ENCODE measurements around the gene INPP4B.

Gene INPP4B

GRCh38 chr4:142452161-142452855, 393.8 kb downstream of the INPP4B start:
- no peak overlapping the region for H3K27ac ChIP-seq
- TF ChIP-seq, protein P1, sequence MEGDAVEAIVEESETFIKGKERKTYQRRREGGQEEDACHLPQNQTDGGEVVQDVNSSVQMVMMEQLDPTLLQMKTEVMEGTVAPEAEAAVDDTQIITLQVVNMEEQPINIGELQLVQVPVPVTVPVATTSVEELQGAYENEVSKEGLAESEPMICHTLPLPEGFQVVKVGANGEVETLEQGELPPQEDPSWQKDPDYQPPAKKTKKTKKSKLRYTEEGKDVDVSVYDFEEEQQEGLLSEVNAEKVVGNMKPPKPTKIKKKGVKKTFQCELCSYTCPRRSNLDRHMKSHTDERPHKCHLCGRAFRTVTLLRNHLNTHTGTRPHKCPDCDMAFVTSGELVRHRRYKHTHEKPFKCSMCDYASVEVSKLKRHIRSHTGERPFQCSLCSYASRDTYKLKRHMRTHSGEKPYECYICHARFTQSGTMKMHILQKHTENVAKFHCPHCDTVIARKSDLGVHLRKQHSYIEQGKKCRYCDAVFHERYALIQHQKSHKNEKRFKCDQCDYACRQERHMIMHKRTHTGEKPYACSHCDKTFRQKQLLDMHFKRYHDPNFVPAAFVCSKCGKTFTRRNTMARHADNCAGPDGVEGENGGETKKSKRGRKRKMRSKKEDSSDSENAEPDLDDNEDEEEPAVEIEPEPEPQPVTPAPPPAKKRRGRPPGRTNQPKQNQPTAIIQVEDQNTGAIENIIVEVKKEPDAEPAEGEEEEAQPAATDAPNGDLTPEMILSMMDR (conservative IDR thresholded peaks at IDR 0.05), result no peak

DNA sequence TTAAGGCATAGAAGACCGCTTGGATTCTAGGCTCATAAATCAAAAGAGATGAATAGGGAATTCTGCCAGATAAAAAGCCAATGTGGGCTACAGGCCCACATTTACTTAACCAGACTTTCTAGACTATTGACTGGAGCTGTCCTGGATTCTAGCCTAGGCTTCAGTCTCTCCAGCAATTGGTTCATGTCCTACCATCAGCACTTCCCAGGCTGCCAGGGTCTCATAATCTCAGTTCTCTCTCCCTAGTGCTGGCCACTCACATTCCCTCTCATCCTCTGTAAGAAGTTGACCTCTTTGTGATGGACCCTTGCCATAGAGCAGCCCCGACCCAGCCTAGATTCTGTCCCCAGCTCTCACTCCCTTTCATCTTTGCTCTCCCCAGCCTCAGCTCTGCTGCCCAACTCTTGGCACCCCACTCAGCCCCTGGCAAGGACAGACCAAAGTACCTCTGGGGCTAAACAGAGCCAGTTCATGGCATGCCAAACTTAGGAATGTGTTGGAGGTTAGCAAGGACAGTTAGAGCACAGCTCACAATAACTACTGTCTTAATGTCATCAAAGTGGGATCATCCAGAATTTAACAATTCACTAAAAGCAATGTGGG, 396.2 kb downstream of the INPP4B start:
- H3K27ac ChIP-seq, result no peak overlapping the region
- TF ChIP-seq, protein P1 (conservative IDR thresholded peaks at IDR 0.05), result no peak

GRCh38 chr4:142447009-142447408, 399.1 kb downstream of the INPP4B start:
- TF ChIP-seq, protein P1 (conservative IDR thresholded peaks at IDR 0.05), result no peak
- no peak overlapping the region for H3K27ac ChIP-seq

DNA sequence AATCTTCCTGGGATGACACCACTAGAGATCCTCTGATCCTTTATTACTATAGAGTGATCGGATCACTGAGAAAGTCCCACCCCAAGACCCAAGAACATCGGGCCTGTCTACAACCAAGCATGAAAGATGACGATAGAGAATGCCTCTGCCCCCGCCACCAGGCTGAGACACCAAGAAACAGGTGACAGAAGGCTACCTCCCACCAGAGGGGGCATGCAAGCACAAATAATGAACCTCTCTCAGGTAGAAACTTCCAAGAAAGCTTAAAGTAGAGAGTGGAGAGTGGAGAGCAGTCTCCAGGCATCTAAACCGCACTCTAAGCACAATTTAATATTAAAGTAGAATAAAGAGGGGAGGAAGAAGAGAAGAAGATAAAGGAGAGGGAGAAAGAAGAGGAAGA, 402.6 kb downstream of the INPP4B start:
- H3K27ac ChIP-seq, result no peak overlapping the region
- TF ChIP-seq, protein P1 (conservative IDR thresholded peaks at IDR 0.05), result no peak

DNA sequence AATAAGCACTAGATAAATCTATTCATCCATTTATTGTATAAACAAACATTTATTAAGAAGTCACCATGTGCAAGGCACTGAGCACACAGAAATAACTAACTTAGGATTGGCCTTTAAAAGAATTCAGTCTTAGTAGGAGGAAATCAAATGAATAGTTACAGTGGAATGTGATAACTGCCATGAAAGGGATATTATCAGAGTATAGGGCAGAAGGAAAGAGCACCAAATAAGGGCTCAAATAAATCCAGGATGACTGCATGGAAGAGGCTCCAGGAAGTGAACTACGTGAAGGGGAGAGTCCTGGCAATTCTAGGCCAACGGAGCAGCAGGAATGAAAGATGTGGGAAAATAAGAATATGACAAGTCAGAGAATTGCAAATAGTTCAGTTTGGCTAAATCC, 406.0 kb downstream of the INPP4B start:
- TF ChIP-seq, protein P1 (conservative IDR thresholded peaks at IDR 0.05), result no peak

DNA sequence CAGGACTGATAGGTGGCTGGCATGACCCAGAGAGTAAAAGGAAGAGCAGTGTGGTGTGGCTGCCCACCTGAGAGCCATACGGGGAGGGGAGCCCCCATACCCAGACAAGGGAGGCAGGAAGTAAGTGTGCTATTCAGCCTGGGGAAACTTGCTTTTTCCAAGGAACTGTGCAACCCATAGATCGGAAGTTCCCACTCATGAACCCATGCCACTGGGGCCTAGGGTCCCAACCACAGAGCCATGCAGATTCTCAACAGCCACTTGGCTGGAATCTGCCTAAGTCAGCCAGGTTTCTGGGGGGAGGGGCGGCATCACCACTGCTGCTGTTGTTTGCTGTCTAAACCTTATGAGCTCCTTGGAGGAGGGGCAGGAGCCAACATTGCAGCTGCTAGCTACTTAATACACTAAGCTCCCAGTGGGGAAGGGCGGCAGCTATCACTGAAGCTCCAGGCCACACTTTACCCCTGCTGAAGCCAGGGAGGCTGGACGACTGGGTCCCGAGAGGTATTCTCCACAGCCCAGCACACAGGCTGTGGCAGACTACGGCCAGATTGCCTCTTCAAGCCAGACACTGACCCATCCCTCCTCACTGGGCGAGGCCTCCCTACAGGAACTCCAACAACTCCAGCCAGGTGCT, 410.4 kb downstream of the INPP4B start:
- TF ChIP-seq, protein P1 (conservative IDR thresholded peaks at IDR 0.05), result no peak

More for the DNA sequence above, 406.0 kb downstream of the INPP4B start:
- no peak overlapping the region for H3K27ac ChIP-seq

GRCh38 chr4:142434519-142435224, 411.4 kb downstream of the INPP4B start:
- H3K27ac ChIP-seq, result no peak overlapping the region
- TF ChIP-seq, protein P1 (conservative IDR thresholded peaks at IDR 0.05), result no peak

More for the DNA sequence above, 410.4 kb downstream of the INPP4B start:
- H3K27ac ChIP-seq, result no peak overlapping the region
